ENCODE data around the gene LDB2. TPM values are rescaled to one million over a fixed set of nuclear protein-coding genes. Genes with fewer than 3 reads are reported as not detected.

LDB2 gene
- total and polyA plus RNA-seq, 2 of the 8 experiments (the other 6 are each of a cell fraction or from before 2014, with no cell fraction given) = 57.0 to 140 TPM

DNA sequence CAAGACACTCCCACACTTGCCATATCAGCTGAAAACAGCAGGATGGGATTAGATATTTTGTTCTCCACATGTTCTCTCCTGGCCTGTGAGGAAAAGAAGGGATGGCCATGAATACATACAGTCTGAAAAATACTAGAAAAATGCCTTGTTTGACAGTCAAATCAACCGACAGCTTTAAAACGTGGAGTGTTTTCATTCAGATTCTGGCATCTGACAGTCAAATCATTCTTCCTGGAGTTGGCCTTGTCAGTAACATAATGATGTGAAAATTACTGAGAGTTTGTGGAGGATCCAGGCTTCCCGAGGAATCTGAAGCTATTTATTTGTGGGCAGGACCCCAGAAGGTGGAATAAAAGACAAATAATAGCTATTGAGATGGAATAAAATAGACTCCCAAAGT is 188.2 kb downstream of the LDB2 start:
- H3K9ac ChIP-seq (replicated peaks in 1 of 4; ENCODE audit: extremely low read depth in 1 of 4, low read depth in 3 of 4, low read length in 3 of 4) = no peak overlapping the region
- no peak overlapping the region for H2BK12ac ChIP-seq (ENCODE audit: low read depth, low read length)
- H2BK20ac ChIP-seq (ENCODE audit: low read length) = no peak overlapping the region
- ChIA-PET CTCF (ENCODE audit: partially characterized antibody) (interaction anchor here (0.6 to 1.7 kb wide), 6 partner anchors 9 to 416 kb away, joined by 3 to 5 read pairs (median 3); no protein-coding TSS in a partner anchor), POLR2A (ENCODE audit: partially characterized antibody) (no interaction called here)
- H3K14ac ChIP-seq (ENCODE audit: insufficient read length) = no peak overlapping the region
- H3K79me1 ChIP-seq (ENCODE audit: low read depth, low read length) = no peaks in the 10 kb centered on the region
- H3K23me2 ChIP-seq (ENCODE audit: low read depth, low read length) = no peaks in the 10 kb centered on the region
- no peak overlapping the region for H3K18ac ChIP-seq (ENCODE audit: extremely low read depth, low read length)
- H4K5ac ChIP-seq (ENCODE audit: insufficient read length, low read depth, low read length) = no peak overlapping the region
- H3K56ac ChIP-seq (replicated peaks; ENCODE audit: insufficient read length, low read depth, low read length) = no peak overlapping the region
- H4K91ac ChIP-seq (replicated peaks; ENCODE audit: insufficient read length, low read length) = no peak overlapping the region
- no peak overlapping the region for H4K8ac ChIP-seq (ENCODE audit: extremely low read depth, insufficient read depth, low read length)
- no peak overlapping the region for H3K4me2 ChIP-seq (ENCODE audit: insufficient read depth in 1 of 2, low read depth in 2 of 2, low read length in 2 of 2)
- no peaks in the 10 kb centered on the region for H3K4me1 ChIP-seq (replicated peaks in 1 of 4; ENCODE audit: control insufficient read depth in 3 of 4, insufficient read depth in 4 of 4, low read length in 3 of 4)
- no peak overlapping the region for H3K4ac ChIP-seq (replicated peaks; ENCODE audit: insufficient read length, low read depth, low read length)
- H2AK5ac ChIP-seq (ENCODE audit: low read depth, low read length) = no peak overlapping the region
- no peak overlapping the region for H2BK15ac ChIP-seq (ENCODE audit: low read length)
- no peak overlapping the region for H2BK120ac ChIP-seq (replicated peaks; ENCODE audit: low read depth, low read length)
- DNase-seq (ENCODE audit: low read depth in 1 of 2, low spot score in 2 of 2) = no peak
- WGBS, 2 experiments (ENCODE audit: extremely low coverage in 1 of 2, insufficient coverage in 1 of 2, insufficient read length in 1 of 2, insufficient replicate concordance in 2 of 2, low coverage in 1 of 2, low lambda C conversion rate in 2 of 2, missing lambda C conversion rate in 1 of 2) = 83% methylated on average over 3 of the region's 3 CpGs; no CpG with 5 or more reads in 1 of the 2 experiments
- no peaks in the 10 kb centered on the region for H3K9me3 ChIP-seq (ENCODE audit: insufficient read depth in 2 of 2, low read depth in 1 of 2, low read length in 1 of 2)
- no peak overlapping the region for H3K4me3 ChIP-seq (ENCODE audit: extremely low read depth in 1 of 4, insufficient read depth in 2 of 4, low read depth in 3 of 4, low read length in 4 of 4)
- H3K27ac ChIP-seq (ENCODE audit: low read depth, low read length) = no peak overlapping the region
- H3K79me2 ChIP-seq (ENCODE audit: control insufficient read depth in 1 of 2, insufficient read depth in 2 of 2, low read length in 2 of 2) = no peaks in the 10 kb centered on the region
- no peak overlapping the region for H2BK5ac ChIP-seq (ENCODE audit: low read depth, low read length)
- H3K36me3 ChIP-seq (ENCODE audit: control insufficient read depth in 2 of 4, insufficient read depth in 4 of 4, low read length in 3 of 4) = no peaks in the 10 kb centered on the region
- peaks cover 0 to 1% (median 0%) of the 10 kb centered on the region in 4 experiments; a peak in 1 of 7 replicates for H3K27me3 ChIP-seq (replicated peaks in 1 of 4; ENCODE audit: control insufficient read depth in 3 of 4, extremely low read depth in 1 of 4, insufficient read depth in 3 of 4, low read length in 3 of 4)
- peaks cover 0 to 4% of the 10 kb centered on the region in 2 experiments for H4K20me1 ChIP-seq (replicated peaks in 1 of 2; ENCODE audit: control insufficient read depth in 1 of 2, insufficient read depth in 2 of 2, low read length in 2 of 2)
- no peak overlapping the region for H2AFZ ChIP-seq (ENCODE audit: low read length)
- FAIRE-seq = no peak
- H3K23ac ChIP-seq (ENCODE audit: insufficient read length) = no peak overlapping the region
- TF ChIP-seq JUND (IDR thresholded peaks at IDR 0.05; ENCODE audit: low read length) = no peak
- TF ChIP-seq JUN (IDR thresholded peaks at IDR 0.05; ENCODE audit: low read depth, low read length) = no peak
- TF ChIP-seq SP4 (IDR thresholded peaks at IDR 0.05; ENCODE audit: low read length) = no peak
- no peak for TF ChIP-seq RAD21 (IDR thresholded peaks at IDR 0.05 in 1 of 2, conservative IDR thresholded peaks at IDR 0.05 in 1 of 2; ENCODE audit: low read depth in 2 of 2, low read length in 2 of 2)
- no peak for TF ChIP-seq SRF (IDR thresholded peaks at IDR 0.05; ENCODE audit: low read depth, low read length)
- TF ChIP-seq, protein P1, sequence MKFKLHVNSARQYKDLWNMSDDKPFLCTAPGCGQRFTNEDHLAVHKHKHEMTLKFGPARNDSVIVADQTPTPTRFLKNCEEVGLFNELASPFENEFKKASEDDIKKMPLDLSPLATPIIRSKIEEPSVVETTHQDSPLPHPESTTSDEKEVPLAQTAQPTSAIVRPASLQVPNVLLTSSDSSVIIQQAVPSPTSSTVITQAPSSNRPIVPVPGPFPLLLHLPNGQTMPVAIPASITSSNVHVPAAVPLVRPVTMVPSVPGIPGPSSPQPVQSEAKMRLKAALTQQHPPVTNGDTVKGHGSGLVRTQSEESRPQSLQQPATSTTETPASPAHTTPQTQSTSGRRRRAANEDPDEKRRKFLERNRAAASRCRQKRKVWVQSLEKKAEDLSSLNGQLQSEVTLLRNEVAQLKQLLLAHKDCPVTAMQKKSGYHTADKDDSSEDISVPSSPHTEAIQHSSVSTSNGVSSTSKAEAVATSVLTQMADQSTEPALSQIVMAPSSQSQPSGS (IDR thresholded peaks at IDR 0.05; ENCODE audit: low read length) = no peak
- no peak for TF ChIP-seq SUZ12 (IDR thresholded peaks at IDR 0.05; ENCODE audit: low read length)
- TF ChIP-seq, protein P2, sequence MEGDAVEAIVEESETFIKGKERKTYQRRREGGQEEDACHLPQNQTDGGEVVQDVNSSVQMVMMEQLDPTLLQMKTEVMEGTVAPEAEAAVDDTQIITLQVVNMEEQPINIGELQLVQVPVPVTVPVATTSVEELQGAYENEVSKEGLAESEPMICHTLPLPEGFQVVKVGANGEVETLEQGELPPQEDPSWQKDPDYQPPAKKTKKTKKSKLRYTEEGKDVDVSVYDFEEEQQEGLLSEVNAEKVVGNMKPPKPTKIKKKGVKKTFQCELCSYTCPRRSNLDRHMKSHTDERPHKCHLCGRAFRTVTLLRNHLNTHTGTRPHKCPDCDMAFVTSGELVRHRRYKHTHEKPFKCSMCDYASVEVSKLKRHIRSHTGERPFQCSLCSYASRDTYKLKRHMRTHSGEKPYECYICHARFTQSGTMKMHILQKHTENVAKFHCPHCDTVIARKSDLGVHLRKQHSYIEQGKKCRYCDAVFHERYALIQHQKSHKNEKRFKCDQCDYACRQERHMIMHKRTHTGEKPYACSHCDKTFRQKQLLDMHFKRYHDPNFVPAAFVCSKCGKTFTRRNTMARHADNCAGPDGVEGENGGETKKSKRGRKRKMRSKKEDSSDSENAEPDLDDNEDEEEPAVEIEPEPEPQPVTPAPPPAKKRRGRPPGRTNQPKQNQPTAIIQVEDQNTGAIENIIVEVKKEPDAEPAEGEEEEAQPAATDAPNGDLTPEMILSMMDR (IDR thresholded peaks at IDR 0.05; ENCODE audit: control extremely low read depth in 1 of 3, insufficient read depth in 1 of 3, low read depth in 1 of 3, low read length in 3 of 3) = no peak
- no peak for TF ChIP-seq SAP30 (IDR thresholded peaks at IDR 0.05; ENCODE audit: insufficient read depth, insufficient replicate concordance, low read length)

Measured in H1 (cell line).